Thyroid gland (tissue), 4 donors: Measurements from ENCODE around the gene TUBB4A.

Experiments
- CTCF ChIP-seq, 6 experiments: fragments of 200-600 bp in 3 of 6; fragments of 450-650 bp in 3 of 6; sonication (generic) in 3 of 6; IDR thresholded peaks; one replicate each; pipeline ENCODE4 v1.5.1; 2016 to 2019; ENCODE audit warnings: antibody characterized with exemption in 6 of 6, mild to moderate bottlenecking in 2 of 6, inconsistent platforms in 1 of 6, moderate library complexity in 1 of 6
- POLR2A ChIP-seq, 2 donors: fragments of 450-650 bp; IDR thresholded peaks; one replicate each; pipeline ENCODE4 v1.6.1; 2017; ENCODE audit warnings: antibody characterized with exemption in 2 of 2, mild to moderate bottlenecking in 2 of 2, moderate library complexity in 1 of 2

GRCh38 chr19:6540918-6541689 is 39.0 kb upstream of the TUBB4A start:
- no peak for TF ChIP-seq CTCF (IDR thresholded peaks at IDR 0.05)
- TF ChIP-seq POLR2A (IDR thresholded peaks at IDR 0.05) = no peak
